HepG2 (cell line): ENCODE data around the gene MAST1. TPM values are rescaled to one million over a fixed set of nuclear protein-coding genes. Genes with fewer than 3 reads are reported as not detected.

Experiments
- BRD4 ChIP-seq: sonication (generic); formaldehyde crosslinking; IDR thresholded peaks from 2 replicates; pipeline ENCODE4 v1.4.0; 2020; ENCODE audit warnings: missing genetic modification reagents
- EHMT2 ChIP-seq: fragments of 200-600 bp; sonication (generic); IDR thresholded peaks from 2 replicates; pipeline ENCODE4 v1.7.0; 2017; ENCODE audit warnings: antibody characterized with exemption, low read depth, low read length, borderline replicate concordance
- HMGXB4 ChIP-seq, 2 experiments: sonication (generic) in 1 of 2; formaldehyde crosslinking in 1 of 2; IDR thresholded peaks; 2 replicates each; pipeline versions ENCODE4 v1.4.0 to v1.6.1; 2018 to 2020; ENCODE audit warnings: missing genetic modification reagents in 2 of 2, borderline replicate concordance in 1 of 2, low read depth in 1 of 2, mild to moderate bottlenecking in 1 of 2, missing biosample characterization in 1 of 2
- HOXA3 ChIP-seq: sonication (generic); formaldehyde crosslinking; IDR thresholded peaks from 2 replicates; pipeline ENCODE4 v1.5.0; 2020; ENCODE audit warnings: missing genetic modification reagents
- MED1 ChIP-seq: sonication (generic); formaldehyde crosslinking; IDR thresholded peaks from 2 replicates; pipeline ENCODE4 v1.4.0; 2020; ENCODE audit warnings: missing genetic modification reagents
- NFYB ChIP-seq: sonication (generic); formaldehyde crosslinking; IDR thresholded peaks from 2 replicates; pipeline ENCODE4 v1.4.0; 2020; ENCODE audit warnings: missing genetic modification reagents
- PHF5A ChIP-seq: IDR thresholded peaks from one replicate; pipeline ENCODE4 v1.6.1; 2018; ENCODE audit warnings: low read depth, missing genetic modification reagents; ENCODE audit not compliant: unreplicated experiment
- TCF12 ChIP-seq, 2 experiments: fragments of 450-650 bp in 1 of 2; sonication (generic) in 1 of 2; formaldehyde crosslinking in 1 of 2; IDR thresholded peaks; 2 replicates each; pipeline versions ENCODE4 v1.6.1 to v1.8.0; 2017 to 2022; ENCODE audit warnings: antibody characterized with exemption in 1 of 2, mild to moderate bottlenecking in 1 of 2, missing genetic modification reagents in 1 of 2, moderate library complexity in 1 of 2
- ZFY ChIP-seq: sonication (generic); formaldehyde crosslinking; IDR thresholded peaks from 2 replicates; pipeline ENCODE4 v1.4.0; 2020; ENCODE audit warnings: missing genetic modification reagents
- ZIK1 ChIP-seq: sonication (generic); formaldehyde crosslinking; IDR thresholded peaks from 2 replicates; pipeline ENCODE4 v1.5.0; 2020; ENCODE audit warnings: mild to moderate bottlenecking, low read depth, missing genetic modification reagents, borderline replicate concordance
- ZNF280D ChIP-seq: sonication (generic); formaldehyde crosslinking; IDR thresholded peaks from 2 replicates; pipeline ENCODE4 v1.5.1; 2020; ENCODE audit warnings: mild to moderate bottlenecking, missing genetic modification reagents
- ZNF335 ChIP-seq: sonication (generic); formaldehyde crosslinking; IDR thresholded peaks from 2 replicates; pipeline ENCODE4 v1.4.0; 2020; ENCODE audit warnings: missing genetic modification reagents
- ZNF503 ChIP-seq: sonication (generic); formaldehyde crosslinking; IDR thresholded peaks from 2 replicates; pipeline ENCODE4 v1.4.0; 2020; ENCODE audit warnings: missing genetic modification reagents
- polyA plus RNA-seq, 8 experiments: library from polyadenylated mRNA; depleted of rRNA in 3 of 8; stranded (reverse) in 7 of 8; unstranded in 1 of 8; fragments of >200 nt; fragmentation: Illumina TruSeq in 4 of 8; extraction: Trizol in 4 of 8; gene quantifications; 2 replicates each; pipeline versions ENCODE4 v1.2.1 to v1.2.3, GENCODE V29; 2011 to 2016; ENCODE audit warnings: low read depth in 4 of 8, missing spikeins in 1 of 8, mixed read lengths in 1 of 8; ENCODE audit not compliant: insufficient read depth in 1 of 8
- total RNA-seq, 5 experiments: library from RNA; depleted of rRNA; stranded (reverse); fragments of >200 nt; fragmentation: Illumina TruSeq; extraction: Trizol; gene quantifications; 2 replicates each; pipeline ENCODE4 v1.2.3, GENCODE V29; 2016; ENCODE audit warnings: low read depth in 1 of 5
- TF ChIP-seq, protein P1 (sequence below): IDR thresholded peaks from 2 replicates; pipeline ENCODE4 v1.6.1; 2012; ENCODE audit warnings: inconsistent platforms
- TF ChIP-seq, protein P2 (sequence below): sonication (generic); formaldehyde crosslinking; IDR thresholded peaks from 2 replicates; pipeline ENCODE4 v1.5.0; 2020; ENCODE audit warnings: mild to moderate bottlenecking, missing genetic modification reagents, borderline replicate concordance
- TF ChIP-seq, protein P3 (sequence below): IDR thresholded peaks from 2 replicates; pipeline ENCODE4 v1.6.1; 2016; ENCODE audit warnings: low read depth, borderline replicate concordance

Gene MAST1
- total and polyA plus RNA-seq, 2 of the 13 experiments (the other 11 are each of a cell fraction or from before 2014, with no cell fraction given), result 0.73 to 4.7 TPM

DNA sequence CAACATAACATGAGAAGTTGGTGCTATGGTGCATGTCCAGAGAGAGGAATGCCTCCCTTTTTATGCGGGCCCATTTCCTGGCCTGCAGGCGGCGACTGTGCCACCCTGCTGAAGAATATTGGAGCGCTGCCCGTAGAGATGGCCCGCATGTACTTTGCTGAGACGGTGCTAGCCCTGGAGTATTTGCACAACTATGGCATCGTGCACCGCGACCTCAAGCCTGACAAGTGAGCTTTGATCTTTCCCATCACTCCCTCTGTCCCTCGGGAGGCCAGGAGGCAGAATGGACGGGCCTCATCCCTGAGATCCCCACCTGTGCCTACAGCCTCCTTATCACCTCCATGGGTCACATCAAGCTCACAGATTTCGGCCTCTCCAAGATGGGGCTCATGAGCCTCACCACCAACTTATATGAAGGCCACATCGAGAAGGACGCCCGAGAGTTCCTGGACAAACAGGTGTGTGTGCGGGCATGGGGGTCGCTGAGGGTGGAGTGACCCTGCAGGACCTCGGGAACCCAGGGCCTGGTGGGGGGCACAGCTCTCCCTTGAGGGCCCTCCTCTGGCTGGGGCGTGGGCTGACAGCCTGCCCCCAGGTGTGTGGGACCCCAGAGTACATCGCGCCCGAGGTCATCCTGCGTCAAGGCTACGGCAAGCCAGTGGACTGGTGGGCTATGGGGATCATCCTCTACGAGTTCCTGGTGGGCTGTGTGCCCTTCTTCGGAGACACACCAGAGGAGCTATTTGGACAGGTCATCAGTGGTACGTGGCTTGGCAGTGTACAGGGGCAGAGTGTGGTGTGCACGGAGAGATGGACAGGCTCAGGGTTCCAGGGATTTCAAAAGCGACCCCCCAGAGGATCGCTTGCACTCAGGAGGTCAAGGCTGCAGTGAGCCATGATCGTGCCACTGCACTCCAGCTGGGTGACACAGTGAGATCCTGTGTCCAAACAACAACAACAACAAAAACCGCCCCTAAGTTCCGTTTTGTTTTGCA lies 26.7 kb downstream of the MAST1 start (continued):
- TF ChIP-seq TCF12 (IDR thresholded peaks at IDR 0.05) (no peak), TCF12 (CRISPR knock-in tag; IDR thresholded peaks at IDR 0.05) (no peak), MED1 (peak; percentile 70), ZFY (peak; percentile 49; the same call in 1 of the 2 replicates), BRD4 (CRISPR knock-in tag) (0 out of 2 replicates have a peak, but pooled peaks have one; percentile 32), ZNF335 (peak; percentile 77), PHF5A (CRISPR knock-in tag) (no peak), HMGXB4 (CRISPR knock-in tag; IDR thresholded peaks at IDR 0.05; ENCODE audit: borderline replicate concordance in 1 of 2, low read depth in 1 of 2) (peak; percentile 29 to 41; a peak in 1 of 4 replicates), EHMT2 (no peak), ZIK1 (CRISPR knock-in tag) (0 out of 2 replicates have a peak, but pooled peaks have one; percentile 47), NFYB (CRISPR knock-in tag) (no peak), ZNF503 (no peak), ZNF280D (no peak), HOXA3 (CRISPR knock-in tag) (peak; percentile 80)
- TF ChIP-seq, protein P1, sequence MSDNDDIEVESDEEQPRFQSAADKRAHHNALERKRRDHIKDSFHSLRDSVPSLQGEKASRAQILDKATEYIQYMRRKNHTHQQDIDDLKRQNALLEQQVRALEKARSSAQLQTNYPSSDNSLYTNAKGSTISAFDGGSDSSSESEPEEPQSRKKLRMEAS, result peak; percentile 74
- TF ChIP-seq, protein P2, sequence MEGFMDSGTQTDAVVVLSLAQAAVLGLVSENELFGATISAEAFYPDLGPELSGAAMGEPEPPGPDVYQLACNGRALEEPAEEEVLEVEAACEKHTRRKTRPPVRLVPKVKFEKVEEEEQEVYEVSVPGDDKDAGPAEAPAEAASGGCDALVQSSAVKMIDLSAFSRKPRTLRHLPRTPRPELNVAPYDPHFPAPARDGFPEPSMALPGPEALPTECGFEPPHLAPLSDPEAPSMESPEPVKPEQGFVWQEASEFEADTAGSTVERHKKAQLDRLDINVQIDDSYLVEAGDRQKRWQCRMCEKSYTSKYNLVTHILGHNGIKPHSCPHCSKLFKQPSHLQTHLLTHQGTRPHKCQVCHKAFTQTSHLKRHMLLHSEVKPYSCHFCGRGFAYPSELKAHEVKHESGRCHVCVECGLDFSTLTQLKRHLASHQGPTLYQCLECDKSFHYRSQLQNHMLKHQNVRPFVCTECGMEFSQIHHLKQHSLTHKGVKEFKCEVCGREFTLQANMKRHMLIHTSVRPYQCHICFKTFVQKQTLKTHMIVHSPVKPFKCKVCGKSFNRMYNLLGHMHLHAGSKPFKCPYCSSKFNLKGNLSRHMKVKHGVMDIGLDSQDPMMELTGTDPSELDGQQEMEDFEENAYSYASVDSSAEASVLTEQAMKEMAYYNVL (CRISPR knock-in tag), result no peak
- TF ChIP-seq, protein P3, sequence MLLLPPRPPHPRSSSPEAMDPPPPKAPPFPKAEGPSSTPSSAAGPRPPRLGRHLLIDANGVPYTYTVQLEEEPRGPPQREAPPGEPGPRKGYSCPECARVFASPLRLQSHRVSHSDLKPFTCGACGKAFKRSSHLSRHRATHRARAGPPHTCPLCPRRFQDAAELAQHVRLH (CRISPR knock-in tag), result peak; percentile 42; the same call in 1 of the 2 replicates
